HL-60/S4 treated with retinoic acid at 250 ng/mL for 4 days and 3 days (cell line): ENCODE measurements around the gene CRHR2.

Experiments used
- in situ Hi-C: fragments of 300-500 bp; cut with MboI; formaldehyde crosslinking; loops from 2 replicates; pipeline ENCODE4 v1.7.0; 2022; ENCODE audit warnings: low sequenced_read_pairs

The CRHR2 gene

DNA sequence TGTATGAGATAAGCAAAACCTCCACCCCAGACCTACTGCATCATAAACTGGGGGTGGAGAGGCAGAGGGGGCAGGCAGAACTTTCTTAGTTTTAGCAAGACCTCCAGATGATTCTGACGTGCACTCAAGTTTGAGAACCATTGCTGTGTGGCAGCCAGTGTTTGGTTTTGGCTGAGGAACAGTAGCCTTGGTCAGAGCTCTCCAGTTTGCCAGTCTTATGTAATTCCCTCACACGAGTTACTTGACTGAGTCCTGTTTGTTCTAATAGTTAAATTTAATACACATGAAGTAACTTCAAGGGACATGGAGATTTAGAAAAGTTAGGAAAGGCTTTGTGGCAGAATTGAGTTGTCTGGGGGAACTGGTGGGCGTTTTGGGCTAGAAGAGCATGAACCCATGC, 49.0 kb downstream of the CRHR2 start:
- in situ Hi-C loops: no loop called here

DNA sequence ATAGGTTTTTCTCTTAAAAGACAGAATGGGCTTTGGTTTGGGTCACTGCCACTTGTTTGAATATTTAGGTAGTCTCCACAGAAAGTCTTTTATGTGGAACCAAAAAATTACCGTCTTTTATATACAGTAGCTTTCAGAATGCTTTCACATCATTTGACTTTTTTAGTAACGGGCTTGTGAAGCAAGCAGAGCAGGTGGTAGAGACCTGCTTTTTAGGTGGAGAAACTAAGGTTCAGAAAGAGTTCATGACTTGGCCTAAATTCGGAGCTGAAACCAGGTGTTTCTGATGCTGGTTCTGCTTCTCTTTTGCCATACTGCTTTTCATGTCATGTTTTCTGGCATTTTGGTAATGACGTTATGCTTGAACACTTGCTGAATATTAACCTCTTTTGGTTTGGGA, 51.3 kb downstream of the CRHR2 start:
- in situ Hi-C loops: no loop called here

DNA sequence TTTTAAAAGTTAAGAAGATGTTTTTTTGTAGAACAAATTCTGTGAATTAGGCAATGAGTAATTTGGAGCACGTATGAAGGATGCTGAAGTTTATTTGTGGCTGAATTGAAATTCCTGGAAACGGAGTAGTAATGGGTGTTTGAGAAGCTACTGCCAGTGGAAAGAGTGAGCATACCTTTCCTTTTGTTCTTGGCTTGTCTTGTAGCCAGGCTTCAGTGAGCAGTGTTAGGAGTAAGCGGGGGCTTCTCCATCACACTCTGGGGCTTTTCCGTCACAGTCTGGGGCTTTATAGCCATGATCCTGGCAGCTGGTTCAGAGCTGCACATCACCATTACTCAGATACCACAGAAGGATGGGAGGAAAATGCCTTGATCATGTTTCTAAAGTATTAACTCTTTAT, 55.2 kb downstream of the CRHR2 start:
- in situ Hi-C loops: no loop called here

DNA sequence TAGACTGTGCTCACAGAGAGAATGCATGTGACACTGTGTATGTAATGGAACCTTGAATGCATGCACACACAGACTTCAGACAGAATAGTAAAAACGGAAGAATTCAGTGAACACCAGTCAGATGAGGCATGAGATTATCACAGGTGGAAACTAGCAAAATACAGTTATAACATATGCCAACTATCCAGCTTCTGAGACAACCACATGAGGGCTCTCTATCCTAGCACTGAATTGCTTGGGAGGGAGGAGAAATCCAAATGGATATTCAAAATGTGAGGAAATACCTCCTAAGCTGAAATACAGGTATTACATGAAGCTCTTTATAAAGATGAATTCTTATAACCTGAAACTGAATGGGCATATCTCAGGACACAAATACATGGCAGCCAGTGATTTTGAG, 57.0 kb downstream of the CRHR2 start:
- in situ Hi-C loops: no loop called here

DNA sequence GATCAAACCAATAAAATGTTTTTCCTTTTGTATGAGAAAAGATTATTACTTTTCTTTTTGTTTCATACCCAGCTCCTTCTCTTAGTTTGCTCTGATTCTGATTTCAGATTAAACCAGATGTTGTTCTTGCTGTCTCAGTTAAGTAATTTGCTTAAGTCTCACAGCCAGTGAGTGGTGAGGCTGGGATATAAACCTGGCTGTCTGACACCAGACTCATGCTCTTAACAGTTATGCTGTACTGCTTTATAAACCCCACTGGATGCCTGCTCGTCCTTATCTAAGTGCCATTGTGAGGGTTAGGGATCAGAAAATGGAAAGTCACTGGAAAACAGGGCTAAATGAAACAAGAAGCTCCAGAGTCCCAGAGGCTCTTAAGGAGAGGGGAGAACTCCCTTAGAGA, 63.3 kb downstream of the CRHR2 start:
- in situ Hi-C loops: no loop called here

DNA sequence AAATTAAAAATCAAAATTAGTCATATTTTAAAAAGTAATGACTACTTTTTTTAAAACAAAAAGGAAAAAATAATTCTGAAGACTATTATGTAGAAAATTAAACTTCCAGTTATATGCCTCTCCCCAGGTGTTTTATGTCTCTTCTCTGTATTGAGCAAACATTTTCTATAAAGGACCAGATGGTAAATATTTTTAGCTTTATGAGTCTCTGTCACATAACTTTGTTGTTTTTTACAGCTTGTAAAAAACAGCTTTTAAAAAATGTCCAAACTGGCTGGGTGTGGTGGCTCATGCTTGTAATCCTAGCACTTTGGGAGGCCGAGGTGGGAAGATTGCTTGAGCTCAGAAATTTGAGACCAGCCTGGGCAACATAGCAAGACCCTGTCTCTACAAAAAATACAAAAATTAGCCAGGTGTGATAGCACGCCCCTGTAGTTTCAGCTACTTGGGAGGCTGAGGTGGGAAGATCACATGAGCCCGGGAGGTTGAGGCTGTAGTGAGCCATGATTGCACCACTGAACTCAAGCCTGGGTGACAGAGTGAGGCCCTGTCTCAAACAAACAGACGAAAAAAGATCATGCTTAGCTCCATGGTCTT, 64.1 kb downstream of the CRHR2 start:
- in situ Hi-C loops: no loop called here

DNA sequence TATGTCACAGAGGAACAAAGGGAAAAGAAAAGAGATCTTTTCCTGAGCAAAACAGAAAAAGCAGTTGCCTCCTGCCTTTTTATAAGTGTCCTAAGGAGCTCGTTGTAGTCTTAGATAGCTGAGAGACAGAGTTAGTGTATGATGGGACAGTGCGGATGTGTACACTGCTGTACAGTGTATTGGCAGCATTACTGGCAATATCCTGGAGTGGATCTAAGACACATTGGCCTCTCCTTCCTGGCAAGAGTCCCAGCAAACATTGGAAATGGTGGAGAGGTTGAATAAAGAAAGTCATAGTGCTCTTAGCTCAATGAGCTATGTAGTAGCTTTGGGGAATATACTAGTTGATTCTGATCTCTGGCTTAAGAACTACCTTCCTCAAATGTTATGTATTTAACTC, 64.9 kb downstream of the CRHR2 start:
- in situ Hi-C loops: no loop called here

DNA sequence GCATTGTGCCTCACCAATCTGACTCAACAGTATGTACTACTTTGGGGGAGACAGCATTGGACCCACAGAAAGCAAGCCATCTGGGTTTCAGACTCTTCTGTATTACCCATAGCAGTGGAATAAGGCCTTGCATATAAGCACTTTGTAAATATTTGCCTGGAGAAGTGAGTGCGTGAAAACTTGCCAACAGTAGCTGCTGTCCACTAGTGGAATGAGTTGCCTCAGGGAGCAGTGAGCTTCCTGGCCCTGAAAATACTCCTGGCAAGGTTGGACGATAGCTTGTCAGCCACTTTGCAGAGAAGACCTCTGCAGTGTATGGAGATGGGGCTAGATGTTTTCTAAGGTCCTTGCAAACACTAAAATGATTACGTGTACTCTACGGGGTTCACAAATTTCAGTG, 65.9 kb downstream of the CRHR2 start:
- in situ Hi-C loops: no loop called here

DNA sequence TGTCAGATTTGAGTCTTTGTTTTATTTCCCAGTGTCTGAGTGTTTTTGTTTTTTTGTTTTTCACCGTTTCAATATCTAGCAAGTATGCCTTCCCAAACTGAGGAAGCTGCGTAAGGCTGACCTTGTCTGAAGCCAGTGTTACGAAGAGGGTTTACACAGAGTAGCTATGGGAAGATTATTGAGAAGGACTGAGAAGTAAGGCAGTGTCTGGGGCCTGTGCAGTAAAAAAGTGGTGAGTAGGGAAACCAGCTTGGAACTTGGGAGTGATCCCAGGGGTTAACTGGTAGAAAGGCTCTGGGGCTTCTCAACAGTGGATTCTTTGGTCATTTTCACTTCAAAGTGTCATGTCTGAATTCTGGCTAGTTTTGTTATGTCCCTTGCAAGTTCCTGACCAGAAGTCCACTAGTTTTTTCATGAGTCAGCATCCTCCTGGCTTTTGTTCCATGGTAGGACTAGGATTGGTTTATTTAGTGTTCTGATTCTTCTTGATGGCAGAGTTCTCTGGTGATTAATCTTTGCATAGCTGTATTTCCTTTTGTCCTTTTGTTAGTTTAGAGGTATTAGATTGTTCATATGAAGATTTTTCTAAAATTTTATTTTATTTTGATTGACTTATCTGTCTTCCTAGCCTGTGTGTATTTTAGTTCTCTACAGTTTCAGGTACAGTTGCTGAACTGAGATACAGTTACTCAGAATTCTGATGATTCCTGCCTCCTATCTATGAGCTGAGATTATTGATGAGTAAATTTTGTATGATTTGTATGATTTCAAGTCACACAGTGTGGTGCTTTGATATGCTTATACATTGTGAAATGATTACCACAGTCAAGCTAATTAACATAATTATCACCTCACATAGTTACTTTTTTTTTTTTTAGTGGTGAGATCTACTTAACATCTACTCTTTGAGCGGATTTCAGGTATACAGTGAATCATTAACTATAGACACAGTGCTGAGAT, 68.6 kb downstream of the CRHR2 start:
- in situ Hi-C loops: no loop called here

DNA sequence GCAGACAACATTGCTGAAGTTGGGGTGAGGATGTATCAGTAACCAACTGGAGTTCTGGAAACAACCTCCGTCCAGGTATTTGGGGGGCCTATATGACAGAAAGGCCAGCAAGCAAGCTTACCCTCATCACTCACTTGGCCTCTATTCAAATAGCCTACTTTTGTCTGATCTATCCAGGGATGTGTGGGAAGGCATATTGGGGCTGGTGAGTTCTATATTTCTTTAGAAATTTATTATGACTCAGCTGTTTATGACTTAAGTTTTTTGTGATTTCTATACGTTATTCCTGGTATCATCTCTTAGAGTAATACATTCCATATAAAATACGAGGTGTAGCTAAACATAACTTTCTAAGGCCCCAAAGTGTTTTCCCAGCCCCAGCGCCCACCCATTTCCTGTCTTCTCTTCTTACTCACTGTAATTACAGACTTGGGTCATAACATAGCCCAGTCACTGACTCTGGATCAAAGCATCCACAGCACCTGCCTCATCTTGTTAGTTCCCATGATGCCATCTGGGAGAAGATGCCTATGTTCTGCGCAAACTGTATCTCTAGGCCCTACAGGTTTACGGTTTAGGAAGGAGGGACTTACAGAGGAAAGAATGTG, 69.5 kb downstream of the CRHR2 start:
- in situ Hi-C loops: no loop called here

DNA sequence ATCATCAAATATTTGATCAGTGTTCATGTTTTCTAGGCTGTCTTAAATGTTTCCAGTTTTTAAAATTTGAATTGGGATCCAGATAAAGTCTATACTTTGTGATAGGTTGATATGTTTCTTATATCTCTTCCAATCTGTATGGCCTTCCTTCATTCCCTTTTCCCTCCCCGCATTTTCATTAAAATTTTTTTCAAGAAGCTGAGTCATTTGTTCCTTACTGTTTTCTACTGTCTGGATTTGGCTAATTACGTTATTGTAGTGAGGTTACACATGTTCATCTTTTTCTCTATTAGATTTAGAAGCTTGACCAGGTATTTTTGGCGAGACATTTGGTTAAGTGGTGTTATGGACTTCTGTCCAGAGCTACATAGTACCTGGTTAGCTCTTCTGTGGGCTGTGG, 76.4 kb downstream of the CRHR2 start:
- in situ Hi-C loops: no loop called here

DNA sequence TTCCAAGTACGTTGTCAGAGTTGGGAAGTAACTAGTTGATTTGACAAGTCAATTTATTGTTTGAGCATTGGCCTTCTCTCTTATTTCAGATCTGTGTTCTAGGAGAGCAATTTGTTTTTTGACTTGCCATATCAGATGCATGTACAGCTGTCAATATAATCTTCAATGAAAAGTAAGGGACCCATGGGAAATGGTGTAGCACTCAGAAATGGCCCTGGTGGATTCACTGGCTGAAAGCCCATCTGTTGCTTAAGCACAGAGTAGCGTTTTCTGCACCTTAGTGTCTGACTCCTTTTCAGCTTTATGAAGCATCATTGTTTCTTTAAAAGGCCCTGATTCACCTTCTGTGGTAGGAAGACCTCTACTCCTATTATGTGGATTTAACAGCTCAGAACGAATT, 77.4 kb downstream of the CRHR2 start:
- in situ Hi-C loops: no loop called here
